SU-DHL-6 (cell line): ENCODE measurements around the gene PITX3.

Experiments
- H2AFZ ChIP-seq: fragments of 200-600 bp; sonication (generic); 2 replicates; pipeline ENCODE4 v1.6.1; 2014; ENCODE audit warnings: low read depth, mild to moderate bottlenecking, moderate library complexity, mixed read lengths, antibody characterized with exemption, low read length; ENCODE audit not compliant: severe bottlenecking
- H3F3A ChIP-seq: fragments of 200-600 bp; shearing (Covaris generic); 2 replicates; pipeline ENCODE4 v1.6.0; 2016; ENCODE audit warnings: antibody characterized with exemption, mild to moderate bottlenecking; ENCODE audit not compliant: insufficient read depth
- H3K27ac ChIP-seq: fragments of 200-600 bp; sonication (generic); 2 replicates; pipeline ENCODE4 v1.5.1; 2016; ENCODE audit warnings: low read depth, mild to moderate bottlenecking, low read length, moderate library complexity, mixed read lengths
- H3K27me3 ChIP-seq: fragments of 200-600 bp; sonication (generic), shearing (Covaris generic); 2 replicates; pipeline ENCODE4 v1.6.0; 2014; ENCODE audit warnings: mild to moderate bottlenecking, low read length
- H3K36me3 ChIP-seq: fragments of 200-600 bp; sonication (generic); 2 replicates; pipeline ENCODE4 v1.6.1; 2014; ENCODE audit warnings: mild to moderate bottlenecking, low read length, mixed read lengths
- H3K4me2 ChIP-seq: fragments of 300-600, 200-600 bp; shearing (Covaris generic), sonication (generic); 2 replicates; pipeline ENCODE4 v1.6.0; 2014; ENCODE audit warnings: low read length, low read depth, mild to moderate bottlenecking; ENCODE audit not compliant: poor library complexity, severe bottlenecking
- H3K4me3 ChIP-seq: fragments of 200-600 bp; sonication (generic); 2 replicates; pipeline ENCODE4 v1.5.1; 2014; ENCODE audit warnings: antibody characterized with exemption, low read length, mild to moderate bottlenecking, mixed read lengths; ENCODE audit not compliant: insufficient read depth, poor library complexity, severe bottlenecking
- H3K79me2 ChIP-seq: fragments of 200-600 bp; sonication (generic); 2 replicates; pipeline ENCODE4 v1.6.1; 2014; ENCODE audit warnings: mild to moderate bottlenecking, low read length, moderate library complexity; ENCODE audit not compliant: insufficient read depth
- H3K9ac ChIP-seq: fragments of 200-600 bp; sonication (generic); 2 replicates; pipeline ENCODE4 v1.7.0; 2014; ENCODE audit warnings: mild to moderate bottlenecking, low read length
- H3K9me2 ChIP-seq: fragments of 200-600 bp; sonication (generic); replicated peaks from 2 replicates; pipeline ENCODE4 v1.6.1; 2014; ENCODE audit warnings: low read length; ENCODE audit not compliant: insufficient read depth
- H3K9me3 ChIP-seq: fragments of 200-600 bp; sonication (generic); 2 replicates; pipeline ENCODE4 v1.6.1; 2014; ENCODE audit warnings: low read length, mixed read lengths; ENCODE audit not compliant: insufficient read depth
- H4K20me1 ChIP-seq: fragments of 200-600 bp; sonication (generic); 2 replicates; pipeline ENCODE4 v1.6.1; 2014; ENCODE audit warnings: low read depth, mild to moderate bottlenecking, antibody characterized with exemption, low read length, moderate library complexity, mixed read lengths
- CTCF ChIP-seq: fragments of 200-600 bp; sonication (generic); IDR thresholded peaks from one replicate; pipeline ENCODE4 v1.5.1; 2017; ENCODE audit warnings: antibody characterized with exemption, mild to moderate bottlenecking, low read length, moderate library complexity; ENCODE audit not compliant: insufficient read depth, poor library complexity, severe bottlenecking
- EZH2phosphoT487 ChIP-seq: fragments of 200-600 bp; sonication (generic), shearing (Covaris generic); conservative IDR thresholded peaks from 2 replicates; pipeline ENCODE4 v1.6.1; 2018; ENCODE audit warnings: mild to moderate bottlenecking, antibody characterized with exemption, low read length, moderate library complexity, mixed read lengths

Gene PITX3

GRCh38 chr10:102184606-102185005 is 56.7 kb downstream of the PITX3 start:
- no peaks in the 10 kb centered on the region for H3K27me3 ChIP-seq
- H3K9ac ChIP-seq = no peak overlapping the region
- no peak overlapping the region for H3K4me2 ChIP-seq
- H3K9me3 ChIP-seq = 0 out of 2 replicates have a peak, but pooled peaks cover 5% of the 10 kb centered on the region
- no peaks in the 10 kb centered on the region for H3K79me2 ChIP-seq
- no peak overlapping the region for H3K4me3 ChIP-seq
- H4K20me1 ChIP-seq = no peaks in the 10 kb centered on the region
- H3F3A ChIP-seq = no peaks in the 10 kb centered on the region
- no peak for TF ChIP-seq EZH2phosphoT487
- no peak for TF ChIP-seq CTCF
- H2AFZ ChIP-seq = no peak overlapping the region
- no peaks in the 10 kb centered on the region for H3K9me2 ChIP-seq
- no peak overlapping the region for H3K27ac ChIP-seq
- no peaks in the 10 kb centered on the region for H3K36me3 ChIP-seq
